HG03066 (cell line): Measurements from ENCODE around the gene CD59.
"Not testable (repeated sequence)": the region's sequence is repeated elsewhere in the genome, so short reads cannot be mapped to it uniquely, and the experiment has no call there.

Experiments used
- ATAC-seq: cut with Tn5 transposase; IDR thresholded peaks from one replicate; pipeline ENCODE4 v1.9.1; 2021; ENCODE audit warnings: low read depth; ENCODE audit not compliant: unreplicated experiment

The CD59 gene

DNA sequence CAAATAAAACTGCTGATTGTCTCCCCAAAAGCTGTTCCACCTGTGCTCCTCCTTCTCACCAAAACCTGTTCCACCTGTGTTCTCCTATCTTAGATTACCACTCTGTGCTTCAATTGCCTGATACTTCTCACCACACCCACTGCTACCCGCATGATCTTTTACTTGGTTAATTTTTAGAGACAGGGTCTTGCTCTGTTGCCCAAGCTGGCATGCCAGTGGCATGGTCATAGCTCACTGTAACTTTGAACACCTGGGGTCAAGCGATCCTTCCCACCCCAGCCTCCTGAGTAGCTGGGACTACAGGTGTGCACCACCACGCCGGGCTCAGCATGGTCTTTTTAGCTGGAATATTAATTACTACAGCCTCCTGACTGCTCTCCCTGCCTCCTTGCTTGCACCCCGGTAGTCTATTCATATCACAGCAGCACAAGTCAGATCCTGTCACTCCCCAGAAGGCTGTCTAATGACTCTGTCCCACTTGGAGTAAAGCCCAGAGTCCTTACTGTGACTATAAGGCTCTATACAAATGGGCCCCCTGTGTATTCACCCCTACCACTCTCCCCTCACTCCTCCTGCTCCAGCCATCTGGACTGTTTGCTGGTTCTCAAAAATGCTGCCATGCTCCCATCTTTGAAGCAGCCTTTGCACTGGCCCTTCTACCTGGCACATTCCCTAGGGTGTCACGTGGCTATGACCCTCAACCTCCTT, 39.1 kb downstream of the CD59 start:
- no peak for ATAC-seq

DNA sequence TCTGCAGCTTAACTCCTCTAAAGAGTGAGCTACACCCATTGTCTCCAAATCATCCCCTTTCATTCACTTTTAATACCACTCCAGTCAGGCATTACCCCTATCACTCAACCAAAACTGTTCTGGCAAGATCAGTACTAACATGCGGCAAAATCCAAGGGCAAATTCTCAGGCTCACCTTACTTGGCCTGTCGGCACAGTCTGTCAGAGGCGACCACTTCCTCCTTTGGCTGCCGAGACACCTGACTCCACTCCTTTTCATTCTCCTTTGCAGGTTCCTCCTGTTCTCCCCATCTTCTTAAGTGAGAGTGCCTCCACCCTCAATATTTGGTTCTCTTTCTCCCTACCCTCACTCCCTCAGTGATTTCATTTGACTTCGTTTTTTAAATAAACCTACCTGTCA, 39.8 kb downstream of the CD59 start:
- ATAC-seq, result no peak

DNA sequence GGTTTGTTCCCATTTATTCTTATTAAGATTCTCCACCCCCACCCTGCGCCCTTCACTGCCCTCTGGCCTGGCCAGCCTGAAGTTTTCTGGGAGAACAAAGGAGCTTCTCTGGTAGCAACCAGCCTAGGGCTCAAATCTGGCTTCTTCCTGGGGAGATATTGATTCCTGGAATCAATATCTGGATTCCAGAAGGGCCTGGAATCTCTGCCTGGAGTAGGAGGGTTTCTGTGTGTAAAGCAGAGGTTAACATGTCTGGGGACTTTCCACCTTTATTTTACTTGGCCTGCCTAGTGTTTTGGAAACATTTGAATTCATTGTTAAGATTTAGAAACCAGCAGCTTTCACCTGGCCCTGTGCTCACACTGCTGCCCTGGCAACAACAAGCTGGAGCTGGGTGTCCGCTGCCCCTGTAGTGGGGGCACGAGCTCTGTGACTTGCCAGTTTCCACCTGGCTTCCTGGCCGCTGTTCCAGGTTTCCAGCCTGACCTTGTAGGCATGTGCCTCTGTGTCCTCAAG, 41.1 kb downstream of the CD59 start:
- ATAC-seq, result no peak

DNA sequence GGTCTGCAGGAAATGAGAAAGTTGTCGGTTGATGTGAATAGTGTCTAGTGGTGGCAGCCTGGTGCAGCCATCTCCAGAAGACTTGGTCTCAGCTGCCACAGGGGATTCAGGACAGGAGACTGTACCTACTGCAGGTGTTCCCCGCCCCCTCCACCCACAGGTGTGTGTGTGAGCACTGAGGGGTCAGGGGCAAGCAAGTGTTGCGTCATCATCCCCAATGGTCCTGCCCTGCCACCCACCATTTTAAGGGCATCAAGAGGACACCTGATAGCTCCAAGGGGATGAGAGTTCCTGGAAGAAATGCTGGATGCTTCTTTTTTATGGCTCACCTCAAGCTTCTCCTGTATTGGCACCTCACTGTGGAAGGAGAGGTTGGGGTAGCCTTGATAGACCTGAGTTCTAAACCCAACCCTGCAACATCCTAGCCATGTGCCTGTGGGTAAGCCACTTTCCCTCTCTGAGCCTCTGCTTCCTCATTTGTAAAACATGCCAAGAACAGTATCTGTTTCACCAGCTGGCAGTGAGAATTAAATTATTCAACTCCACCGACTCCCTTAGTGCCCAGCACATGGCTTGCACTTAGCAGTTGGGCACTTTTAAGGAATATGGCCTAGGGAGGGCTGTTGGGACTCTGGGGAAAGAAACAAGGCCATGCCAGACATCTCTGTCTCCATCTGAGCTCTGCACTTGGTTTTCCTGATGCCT, 41.7 kb downstream of the CD59 start:
- no peak for ATAC-seq

DNA sequence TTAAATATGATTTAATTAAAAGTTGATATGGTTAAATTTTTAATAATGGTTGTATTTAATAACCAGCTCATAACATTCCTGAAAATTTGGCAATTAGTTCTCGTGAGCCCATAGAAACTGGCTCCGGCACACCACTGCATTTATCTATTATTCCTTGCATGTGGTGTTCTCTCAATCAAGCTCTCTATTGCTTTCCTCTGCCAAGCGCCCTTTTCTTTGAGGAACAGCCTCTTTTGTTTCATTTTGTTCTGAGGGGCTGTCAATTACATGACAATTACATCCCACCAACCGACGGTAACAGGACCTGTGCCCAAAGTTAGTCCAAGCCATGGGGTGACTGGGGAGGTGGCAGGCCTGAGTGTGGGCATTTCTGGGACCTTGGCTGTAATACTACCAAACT, 43.7 kb downstream of the CD59 start:
- ATAC-seq, result no peak

DNA sequence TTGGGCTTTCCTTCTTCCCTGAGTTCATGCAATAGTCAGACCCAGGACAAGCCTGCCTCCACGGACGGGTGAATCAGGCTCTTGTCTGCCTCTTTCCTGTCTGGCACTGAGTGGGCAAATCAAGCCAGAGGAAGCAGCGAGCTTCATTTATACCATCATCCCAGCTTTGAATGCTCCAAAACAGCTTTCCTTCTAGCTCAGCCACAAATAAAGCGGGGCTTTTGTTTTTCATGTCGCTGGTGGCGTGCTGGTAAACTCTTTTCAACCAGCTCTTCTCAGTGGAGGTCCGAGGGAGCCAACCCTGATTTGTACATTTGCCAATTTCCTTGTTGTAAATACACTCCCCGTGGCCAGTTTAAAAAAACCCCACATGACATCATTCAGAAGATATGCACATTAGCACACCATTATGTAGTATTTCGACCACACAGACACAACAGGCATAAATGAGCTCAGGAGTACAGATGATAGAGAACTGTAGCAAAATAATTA, 44.2 kb downstream of the CD59 start:
- ATAC-seq, result no peak

DNA sequence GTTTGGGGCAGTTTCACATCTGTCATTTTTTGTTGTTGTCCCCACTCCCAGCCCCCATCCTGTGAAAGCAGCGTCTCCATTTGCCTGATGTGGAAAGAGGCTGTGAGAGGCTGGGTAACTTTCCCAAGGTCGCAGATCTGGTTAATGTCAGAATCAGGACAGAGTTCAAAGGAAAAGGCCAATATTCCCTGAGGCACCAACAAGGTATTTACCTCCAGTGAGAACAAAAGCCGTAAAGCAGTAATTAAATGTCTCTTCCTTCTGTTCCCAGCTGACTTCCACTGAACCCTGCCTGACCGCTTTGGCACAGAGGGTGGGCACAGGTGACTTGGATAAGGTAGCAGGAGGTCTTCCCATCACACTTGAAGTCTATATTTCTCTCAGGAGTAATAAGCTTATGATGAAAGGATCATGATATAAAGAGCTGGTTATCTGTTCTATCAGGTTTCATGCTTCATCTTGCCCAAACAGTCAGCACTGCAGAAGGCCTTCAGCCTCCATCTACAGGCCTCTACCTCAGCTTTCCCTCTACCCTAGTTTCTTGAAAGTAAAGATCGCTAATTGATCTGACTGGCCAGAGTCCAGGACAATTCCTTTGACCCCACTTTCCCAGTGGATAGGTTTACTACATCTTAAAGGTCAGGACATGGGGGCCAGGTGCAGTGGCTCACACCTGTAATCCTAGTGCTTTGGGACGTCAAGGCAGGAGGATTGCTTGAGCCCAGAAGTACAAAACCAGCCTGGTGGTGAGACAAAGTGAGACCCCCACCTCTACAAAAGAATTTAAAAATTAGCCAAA, 45.0 kb downstream of the CD59 start:
- ATAC-seq, result no peak

DNA sequence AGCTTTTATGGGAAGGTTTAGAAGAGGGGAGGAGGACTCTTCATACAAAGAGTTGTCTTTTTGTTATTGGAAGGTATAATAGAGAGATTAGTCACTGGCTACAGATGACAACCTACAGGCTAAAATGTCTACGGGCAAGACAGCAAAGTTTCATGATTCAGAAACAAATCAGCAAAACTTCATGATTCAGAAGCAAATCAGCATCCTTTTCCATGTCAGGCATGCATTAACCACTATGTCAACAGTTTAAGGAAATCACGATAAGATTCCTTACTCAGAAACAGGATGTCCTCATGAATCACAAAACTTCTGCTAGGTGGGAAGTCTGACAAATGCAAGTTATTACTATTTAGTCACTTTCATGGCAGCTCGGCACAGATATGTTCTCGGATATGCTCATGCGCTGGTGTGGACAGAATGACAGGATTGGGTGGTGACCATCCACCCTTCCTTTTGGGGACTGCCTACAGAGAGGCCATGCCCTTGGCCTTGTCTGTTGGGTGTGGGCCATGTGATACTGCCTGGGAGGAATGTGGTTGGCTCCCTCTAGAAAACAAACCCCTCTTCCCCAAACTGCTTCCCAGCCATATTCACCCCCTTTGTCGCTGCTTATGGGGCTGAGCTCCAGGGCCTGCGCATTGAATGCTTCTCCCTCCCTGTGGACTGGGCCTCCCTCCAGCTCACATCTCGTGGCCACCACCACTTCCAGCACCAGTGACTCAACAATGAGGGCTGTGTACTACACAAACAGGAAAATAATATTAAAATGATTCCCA, 45.7 kb downstream of the CD59 start:
- ATAC-seq, result no peak

DNA sequence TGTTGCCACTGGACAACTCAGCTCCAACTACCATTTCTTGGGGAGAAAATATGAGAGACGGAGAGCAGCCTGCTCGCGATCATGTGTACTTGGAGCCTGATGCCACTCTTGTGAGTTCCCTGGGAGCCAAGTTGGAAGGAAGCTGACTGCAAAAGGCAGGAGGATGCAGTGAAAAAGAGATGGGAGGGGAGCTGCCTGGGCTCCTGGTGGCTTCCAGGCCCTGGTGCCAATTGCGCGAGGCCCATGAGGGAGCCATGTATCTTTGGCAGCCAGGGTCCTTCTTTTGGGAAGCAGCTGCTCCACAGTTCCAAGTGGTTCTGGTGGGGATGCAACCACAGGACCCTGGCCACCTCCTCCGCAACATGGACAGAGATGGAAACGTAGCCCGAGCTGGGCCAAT, 46.7 kb downstream of the CD59 start:
- no peak for ATAC-seq

DNA sequence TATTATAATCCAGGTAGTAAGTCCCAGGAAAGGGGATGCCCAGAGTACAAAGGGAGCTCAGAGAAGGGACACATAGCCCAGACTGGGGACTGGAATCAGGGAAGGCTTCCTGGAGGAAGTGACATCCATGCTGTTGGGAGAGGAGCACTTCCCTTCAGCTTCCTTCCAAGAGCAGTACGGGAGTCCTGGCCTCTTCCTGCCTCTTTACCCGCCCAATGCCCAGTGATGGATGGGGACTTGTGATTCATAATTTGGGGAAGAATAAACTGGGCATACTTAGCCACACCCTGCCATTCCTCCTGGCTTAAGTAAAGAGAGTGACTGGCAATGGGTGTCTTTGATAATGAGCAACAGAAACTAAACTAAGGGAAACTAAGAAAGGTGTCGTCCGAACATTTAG, 47.1 kb downstream of the CD59 start:
- ATAC-seq, result no peak

DNA sequence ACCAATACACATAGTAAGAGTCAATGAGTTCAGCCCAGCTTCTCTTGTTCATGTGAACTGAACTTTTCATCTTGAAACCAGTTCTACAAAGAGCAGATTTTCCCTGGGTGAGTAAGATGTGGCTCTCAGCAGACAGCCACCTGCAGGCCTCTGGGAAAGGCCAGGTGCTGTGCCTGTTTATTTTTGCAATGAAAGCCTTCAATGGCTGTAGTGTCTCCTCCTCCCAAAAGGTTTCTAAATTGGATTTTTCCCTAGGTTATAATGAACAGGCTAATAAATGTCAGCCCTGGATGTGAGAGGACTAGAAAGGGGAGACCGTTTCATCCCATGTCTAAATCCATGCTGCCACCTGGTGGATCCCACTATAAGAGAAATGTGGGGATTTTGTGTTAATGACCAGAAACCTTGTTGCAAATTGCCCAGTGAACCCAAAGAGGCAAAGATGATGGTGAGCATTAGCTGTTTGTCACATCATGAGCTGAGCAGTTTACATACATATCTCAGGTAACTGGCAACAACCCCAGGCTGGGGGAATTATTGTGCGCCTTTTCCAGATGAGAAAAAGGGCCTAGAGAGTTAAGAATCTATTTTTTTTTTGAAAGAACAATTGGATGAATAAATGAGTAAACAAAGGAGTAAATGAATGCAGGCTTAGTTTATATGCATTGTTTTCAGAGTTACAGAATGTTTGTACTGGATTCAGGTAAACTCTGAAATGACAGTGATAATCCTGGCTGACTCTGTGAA, 48.3 kb downstream of the CD59 start:
- ATAC-seq, result no peak

DNA sequence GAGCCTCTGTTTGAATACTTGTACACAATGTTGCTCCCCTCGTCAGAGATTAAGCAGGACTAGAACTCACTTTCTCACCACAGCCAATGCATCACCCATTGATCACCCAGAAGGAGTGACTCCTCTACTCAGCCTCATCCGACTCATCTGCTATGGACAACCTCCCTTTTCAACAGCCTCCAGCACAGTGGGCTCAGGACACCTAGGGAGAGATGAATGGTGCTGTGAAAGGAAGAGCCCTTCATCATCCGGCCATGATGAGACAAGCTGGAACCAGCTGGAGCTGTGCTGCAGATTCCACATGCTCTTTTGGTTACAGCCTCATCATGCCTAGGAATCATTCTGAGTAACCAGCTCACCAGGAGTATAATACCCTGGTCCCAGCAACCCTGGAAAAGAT, 51.1 kb downstream of the CD59 start:
- no peak for ATAC-seq

DNA sequence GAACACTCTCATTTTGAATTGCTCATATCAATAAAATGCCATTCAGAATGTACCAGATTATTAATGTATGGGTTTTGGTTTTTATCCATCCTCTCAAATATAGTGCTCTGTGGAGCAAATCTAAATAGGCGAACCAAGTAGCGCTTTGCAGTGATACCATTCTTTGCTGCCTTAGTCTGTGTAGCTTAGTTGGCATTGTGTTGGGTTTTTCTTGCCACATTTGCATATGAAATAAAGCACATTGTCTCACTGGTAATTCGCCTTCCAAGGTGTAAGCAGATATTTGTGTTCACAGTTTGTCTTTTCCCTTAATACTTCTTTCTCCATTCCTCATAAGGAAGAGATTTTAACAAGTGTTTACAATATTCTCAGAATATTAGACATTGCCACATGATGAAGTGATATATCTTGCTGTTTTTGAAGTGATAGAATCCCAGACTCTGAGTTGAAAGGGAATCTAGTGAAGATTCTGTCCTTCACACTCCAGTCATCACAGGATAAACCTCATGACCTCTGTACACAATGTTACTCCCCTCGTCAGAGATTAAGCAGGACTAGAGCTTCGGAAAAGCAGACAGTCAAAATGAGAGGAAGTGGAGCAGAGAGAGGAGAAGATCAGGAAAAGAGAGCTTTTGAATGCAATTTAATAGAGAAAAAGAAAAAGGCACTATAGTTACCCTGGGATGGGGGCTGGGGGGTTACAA, 52.1 kb downstream of the CD59 start:
- no peak for ATAC-seq

DNA sequence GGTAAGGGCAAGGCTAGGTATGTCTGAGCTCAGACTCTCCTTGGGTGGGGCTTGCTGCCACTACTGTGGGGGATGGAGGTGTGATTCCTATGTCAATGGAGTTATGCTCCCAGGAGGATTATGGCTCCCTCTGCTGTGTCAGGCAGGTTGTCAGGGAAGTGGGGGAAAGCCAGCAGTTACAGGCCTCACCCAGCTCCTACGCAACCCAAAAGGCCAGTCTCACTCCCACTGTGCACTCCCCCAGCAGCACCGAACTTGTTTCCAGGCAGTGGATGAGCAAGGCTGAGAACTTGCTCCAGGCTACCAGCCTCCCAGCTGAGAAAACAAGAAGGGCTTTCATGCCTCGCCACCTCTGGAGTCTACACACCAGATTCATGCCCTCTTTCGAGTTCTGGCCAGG, 53.8 kb downstream of the CD59 start:
- ATAC-seq, result no peak

DNA sequence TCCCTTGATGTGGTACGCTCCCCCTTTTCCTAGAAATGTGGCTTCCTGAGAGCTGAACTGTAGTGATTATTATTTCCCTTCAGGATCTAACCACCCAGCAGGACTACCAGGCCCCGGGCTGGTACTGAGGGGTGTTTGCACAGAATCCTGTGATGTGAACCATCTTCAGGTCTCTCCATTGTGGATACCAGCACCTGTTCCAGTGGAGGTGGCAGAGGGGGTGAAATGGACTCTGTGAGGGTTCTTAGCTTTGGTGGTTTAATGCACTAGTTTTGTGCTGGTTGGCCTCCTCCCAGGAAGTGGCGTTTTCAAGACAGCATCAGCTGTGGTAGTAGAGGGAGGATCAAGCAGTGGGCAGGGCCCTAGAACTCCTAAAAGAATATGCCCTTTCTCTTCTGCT, 54.2 kb downstream of the CD59 start:
- ATAC-seq, result no peak

DNA sequence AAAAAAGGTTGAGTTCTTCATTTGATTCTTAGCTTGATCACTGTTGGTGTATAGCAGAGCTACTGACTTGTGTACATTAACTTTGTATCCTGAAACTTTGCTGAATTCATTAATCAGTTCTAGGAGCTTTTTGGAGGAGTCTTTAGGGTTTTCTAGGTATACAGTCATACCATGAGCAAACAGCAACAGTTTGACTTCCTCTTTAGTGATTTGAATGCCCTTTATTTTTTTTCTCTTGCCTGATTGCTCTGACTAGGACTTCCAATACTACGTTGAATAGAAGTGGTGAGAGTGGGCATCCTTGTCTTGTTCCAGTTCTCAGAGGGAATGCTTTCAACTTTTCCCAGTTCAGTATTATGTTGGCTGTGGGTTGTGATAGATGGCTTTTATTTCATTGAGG, 57.6 kb downstream of the CD59 start:
- ATAC-seq, result not testable (repeated sequence)

DNA sequence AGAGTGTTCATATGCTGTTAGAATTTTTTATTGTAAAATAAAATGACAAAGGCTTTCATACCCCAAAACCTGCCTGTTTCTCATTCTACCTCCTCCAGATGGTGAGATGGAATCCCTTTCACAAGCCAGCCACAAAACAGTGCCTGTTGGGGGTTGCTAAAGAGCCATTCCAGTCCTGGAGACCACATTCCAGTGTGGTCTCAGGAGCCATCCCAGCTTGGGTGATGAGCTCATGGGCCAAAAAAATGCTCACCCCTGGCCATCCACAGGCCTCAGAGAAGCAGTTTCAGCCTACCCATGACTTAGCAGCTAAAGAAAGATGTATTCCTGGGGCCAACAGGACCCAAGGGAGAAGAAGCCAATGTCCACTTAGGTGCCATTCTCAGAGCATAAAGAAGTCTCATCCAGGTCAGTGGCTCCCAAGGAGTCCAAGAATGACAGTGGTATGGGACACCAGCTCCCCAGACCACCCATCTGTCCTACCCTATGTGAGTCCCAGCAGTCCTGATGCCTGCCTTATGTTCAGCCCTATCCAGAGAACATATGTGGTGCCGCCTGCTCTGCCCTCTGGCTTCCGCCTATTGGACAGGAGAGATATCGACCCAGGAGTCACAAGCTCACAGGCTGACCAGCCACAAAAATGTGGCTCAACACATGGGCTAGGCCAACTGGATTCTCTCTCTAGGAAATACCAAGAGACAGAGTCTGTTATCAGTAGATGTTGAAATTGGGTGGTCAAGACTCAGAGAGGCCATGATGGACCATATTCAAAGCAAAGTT, 62.0 kb downstream of the CD59 start:
- ATAC-seq, result no peak

DNA sequence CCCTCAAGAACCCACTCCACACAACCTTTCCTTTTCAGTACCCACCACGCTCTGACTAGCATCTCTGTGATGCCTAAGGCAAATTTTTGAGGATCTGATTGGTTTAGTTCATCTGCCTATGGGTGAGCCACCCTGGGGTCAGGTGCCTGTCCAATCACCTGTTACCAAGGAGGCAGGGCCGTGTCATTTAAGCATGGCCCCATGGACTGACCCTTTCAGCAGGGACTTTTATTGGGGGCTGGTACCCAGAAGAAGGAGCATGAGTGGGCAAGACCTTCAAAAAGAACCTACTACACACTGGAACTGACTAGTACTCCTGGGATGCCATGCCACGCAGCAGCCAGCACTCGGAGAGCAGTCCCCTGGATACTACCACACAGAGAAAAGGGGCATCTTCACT, 64.0 kb downstream of the CD59 start:
- ATAC-seq, result no peak
